ENCODE measurements around the gene CRIP2.

GRCh38 chr14:105473677-105474482 lies 741 bp upstream of the CRIP2 start:
- no peak for TF ChIP-seq CTCF (IDR thresholded peaks at IDR 0.05; ENCODE audit: poor library complexity, severe bottlenecking)
- no peak for TF ChIP-seq REST (IDR thresholded peaks at IDR 0.05; ENCODE audit: borderline replicate concordance)
- TF ChIP-seq EP300 (conservative IDR thresholded peaks at IDR 0.05; ENCODE audit: poor library complexity, severe bottlenecking) = peak; percentile 72
- TF ChIP-seq EZH2 (IDR thresholded peaks at IDR 0.05; ENCODE audit: borderline replicate concordance, insufficient read depth, low read length, poor library complexity, severe bottlenecking) = no peak
- no peak for TF ChIP-seq POLR2AphosphoS5 (IDR thresholded peaks at IDR 0.05)

Data from neural cell (in vitro differentiated cells).